H1 (cell line): ENCODE data around the gene DCLRE1A.

Source experiments
- ASH2L ChIP-seq: fragments of 200-600, 300-600 bp; sonication (generic); IDR thresholded peaks from one replicate; pipeline ENCODE4 v1.7.1; 2017; ENCODE audit warnings: low read length
- CBX8 ChIP-seq: fragments of 300-800, 300-1000 bp; sonication (generic); IDR thresholded peaks from 2 replicates; pipeline ENCODE4 v1.7.1; 2016; ENCODE audit warnings: low read depth, low read length, borderline replicate concordance
- CREB1 ChIP-seq: IDR thresholded peaks from 2 replicates; pipeline ENCODE4 v1.6.1; 2012; ENCODE audit warnings: inconsistent platforms
- TBP ChIP-seq: IDR thresholded peaks from 2 replicates; pipeline ENCODE4 v1.6.1; 2011; ENCODE audit warnings: low read depth, low read length, improper control_type of control experiment
- TF ChIP-seq, protein P1 (sequence below), 3 experiments: IDR thresholded peaks; 1 replicate in 2 of 3; 2 replicates in 1 of 3; pipeline versions ENCODE4 v1.5.1 to v1.6.1; 2011; ENCODE audit warnings: low read length in 3 of 3, mild to moderate bottlenecking in 3 of 3, inconsistent platforms in 2 of 3, low read depth in 1 of 3, moderate library complexity in 1 of 3; ENCODE audit not compliant: insufficient read depth in 1 of 3; ENCODE audit errors: control extremely low read depth in 1 of 3

DNA sequence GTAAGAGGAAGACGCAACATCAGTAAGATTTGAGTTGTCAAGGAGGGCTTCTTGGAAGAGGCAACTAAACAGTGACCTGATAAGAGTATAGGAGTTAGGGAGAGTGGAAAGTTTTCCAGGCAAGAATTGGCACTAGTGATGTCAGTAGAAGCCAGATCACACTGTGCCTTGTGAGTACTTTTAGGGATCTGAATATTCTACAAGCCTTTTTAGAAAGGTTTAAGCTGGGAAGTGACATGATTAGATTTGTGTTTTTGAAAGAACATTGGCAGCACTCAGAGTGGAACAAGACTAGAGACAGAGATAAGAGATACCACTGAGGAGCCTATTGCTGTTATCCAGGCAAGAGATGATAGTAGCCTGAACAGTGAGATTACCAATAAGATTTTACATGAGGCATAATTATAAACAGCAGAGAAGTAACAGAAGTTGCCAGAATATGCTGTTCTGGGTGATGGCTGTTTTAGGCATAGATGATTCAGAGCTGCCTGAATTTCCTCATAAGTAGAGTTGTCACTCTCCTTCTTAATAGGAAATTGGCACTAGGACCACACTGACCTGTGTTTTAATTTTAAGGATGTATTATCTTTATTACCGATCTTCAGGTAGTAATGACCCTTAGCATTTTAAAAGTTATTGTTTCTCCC, 46.2 kb upstream of the DCLRE1A start:
- no peak for TF ChIP-seq TBP
- TF ChIP-seq, protein P1, sequence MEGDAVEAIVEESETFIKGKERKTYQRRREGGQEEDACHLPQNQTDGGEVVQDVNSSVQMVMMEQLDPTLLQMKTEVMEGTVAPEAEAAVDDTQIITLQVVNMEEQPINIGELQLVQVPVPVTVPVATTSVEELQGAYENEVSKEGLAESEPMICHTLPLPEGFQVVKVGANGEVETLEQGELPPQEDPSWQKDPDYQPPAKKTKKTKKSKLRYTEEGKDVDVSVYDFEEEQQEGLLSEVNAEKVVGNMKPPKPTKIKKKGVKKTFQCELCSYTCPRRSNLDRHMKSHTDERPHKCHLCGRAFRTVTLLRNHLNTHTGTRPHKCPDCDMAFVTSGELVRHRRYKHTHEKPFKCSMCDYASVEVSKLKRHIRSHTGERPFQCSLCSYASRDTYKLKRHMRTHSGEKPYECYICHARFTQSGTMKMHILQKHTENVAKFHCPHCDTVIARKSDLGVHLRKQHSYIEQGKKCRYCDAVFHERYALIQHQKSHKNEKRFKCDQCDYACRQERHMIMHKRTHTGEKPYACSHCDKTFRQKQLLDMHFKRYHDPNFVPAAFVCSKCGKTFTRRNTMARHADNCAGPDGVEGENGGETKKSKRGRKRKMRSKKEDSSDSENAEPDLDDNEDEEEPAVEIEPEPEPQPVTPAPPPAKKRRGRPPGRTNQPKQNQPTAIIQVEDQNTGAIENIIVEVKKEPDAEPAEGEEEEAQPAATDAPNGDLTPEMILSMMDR (IDR thresholded peaks at IDR 0.05; ENCODE audit: control extremely low read depth in 1 of 3, insufficient read depth in 1 of 3, low read depth in 1 of 3, low read length in 3 of 3), result no peak
- TF ChIP-seq ASH2L, result no peak
- TF ChIP-seq CREB1, result no peak
- TF ChIP-seq CBX8, result no peak
